Ishikawa (cell line): ENCODE data around the gene ESYT2.

Source experiments
- CEBPB ChIP-seq: IDR thresholded peaks from 2 replicates; pipeline ENCODE4 v1.6.1; 2012
- CREB1 ChIP-seq: IDR thresholded peaks from 2 replicates; pipeline ENCODE4 v1.6.1; 2012; ENCODE audit warnings: low read depth
- EGR1 ChIP-seq: IDR thresholded peaks from 2 replicates; pipeline ENCODE4 v1.6.1; 2012
- EP300 ChIP-seq: IDR thresholded peaks from 2 replicates; pipeline ENCODE4 v1.6.1; 2012; ENCODE audit warnings: borderline replicate concordance
- FOXM1 ChIP-seq: IDR thresholded peaks from 2 replicates; pipeline ENCODE4 v1.6.1; 2012; ENCODE audit warnings: low read depth, borderline replicate concordance
- MAX ChIP-seq: IDR thresholded peaks from 2 replicates; pipeline ENCODE4 v1.6.1; 2012
- NFIC ChIP-seq: IDR thresholded peaks from 2 replicates; pipeline ENCODE4 v1.6.1; 2012
- RAD21 ChIP-seq: IDR thresholded peaks from 2 replicates; pipeline ENCODE4 v1.6.1; 2012; ENCODE audit warnings: low read depth
- REST ChIP-seq: IDR thresholded peaks from 2 replicates; pipeline ENCODE4 v1.6.1; 2012; ENCODE audit warnings: low read depth, mild to moderate bottlenecking
- TAF1 ChIP-seq: IDR thresholded peaks from 2 replicates; pipeline ENCODE4 v1.6.1; 2012; ENCODE audit warnings: low read depth, mild to moderate bottlenecking
- TCF12 ChIP-seq: IDR thresholded peaks from 2 replicates; pipeline ENCODE4 v1.6.1; 2012; ENCODE audit warnings: low read depth
- TEAD4 ChIP-seq: IDR thresholded peaks from 2 replicates; pipeline ENCODE4 v1.6.1; 2012
- USF1 ChIP-seq: IDR thresholded peaks from 2 replicates; pipeline ENCODE4 v1.6.1; 2012
- YY1 ChIP-seq: IDR thresholded peaks from 2 replicates; pipeline ENCODE4 v1.6.1; 2012; ENCODE audit warnings: low read depth
- ZBTB7A ChIP-seq: IDR thresholded peaks from 2 replicates; pipeline ENCODE4 v1.6.1; 2012; ENCODE audit warnings: low read depth

Gene ESYT2

GRCh38 chr7:158758586-158759244, 70.6 kb downstream of the ESYT2 start:
- TF ChIP-seq FOXM1 (no peak), TEAD4 (no peak)

GRCh38 chr7:158757404-158757989, 71.8 kb downstream of the ESYT2 start:
- TF ChIP-seq CEBPB: no peak
- TF ChIP-seq EGR1: no peak
- no peak for TF ChIP-seq YY1
- TF ChIP-seq TCF12: no peak
- TF ChIP-seq USF1: no peak
- TF ChIP-seq CREB1: no peak
- TF ChIP-seq TEAD4: no peak
- TF ChIP-seq EP300: no peak
- TF ChIP-seq TAF1: no peak
- TF ChIP-seq NFIC: no peak
- TF ChIP-seq FOXM1: no peak

DNA sequence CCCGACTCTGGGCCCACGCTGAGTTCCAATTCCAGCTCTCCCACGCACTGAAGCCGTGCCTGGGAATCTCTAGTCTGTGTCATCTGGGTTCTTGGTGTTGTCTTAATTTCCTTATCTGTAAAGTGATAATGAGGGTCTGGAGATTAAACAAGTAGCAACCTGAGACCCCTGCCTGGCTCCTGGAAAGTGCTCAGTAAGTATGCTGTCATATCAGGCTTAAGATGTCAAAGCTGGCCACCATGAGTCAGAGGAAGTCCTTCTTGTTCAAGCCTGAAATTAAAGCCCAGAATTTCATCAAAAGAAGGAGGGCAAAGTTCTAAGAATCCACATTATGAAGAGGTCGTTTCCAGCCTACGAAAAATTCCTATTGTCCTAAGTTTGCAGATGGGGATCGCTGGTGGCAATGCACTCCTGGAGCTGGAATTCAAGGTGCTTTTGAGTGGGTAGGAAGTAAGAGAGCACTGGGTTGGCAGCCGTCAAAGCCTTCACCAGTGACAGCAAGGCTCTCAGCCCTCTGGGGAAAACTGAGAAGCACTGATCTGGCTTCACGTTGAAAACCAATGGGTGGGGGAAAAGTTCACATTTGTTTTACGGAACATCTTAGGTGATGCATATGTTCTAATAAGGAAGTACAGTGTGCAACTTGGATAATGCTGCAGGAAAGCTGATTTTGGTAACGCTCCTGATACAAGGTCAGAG, 74.4 kb downstream of the ESYT2 start:
- TF ChIP-seq TCF12 (no peak), EP300 (no peak), RAD21 (no peak), EGR1 (no peak), MAX (no peak), ZBTB7A (no peak), TEAD4 (no peak), FOXM1 (no peak), NFIC (no peak), TAF1 (no peak), REST (no peak), USF1 (no peak)

- no peak for TF ChIP-seq TAF1
- no peak for TF ChIP-seq NFIC
These were observed 75.4 kb downstream of the ESYT2 start for GRCh38 chr7:158753900-158754299.

- no peak for TF ChIP-seq YY1
- TF ChIP-seq EGR1: no peak
- TF ChIP-seq CEBPB: no peak
- no peak for TF ChIP-seq EP300
- no peak for TF ChIP-seq TAF1
- TF ChIP-seq CREB1: no peak
- TF ChIP-seq RAD21: no peak
- TF ChIP-seq REST: no peak
- TF ChIP-seq MAX: no peak
- TF ChIP-seq ZBTB7A: no peak
These were observed 77.6 kb downstream of the ESYT2 start for GRCh38 chr7:158751751-158752150.

GRCh38 chr7:158751199-158751598, 78.1 kb downstream of the ESYT2 start:
- TF ChIP-seq YY1 (no peak), MAX (no peak), NFIC (no peak), TAF1 (no peak), EGR1 (no peak), TCF12 (no peak), CREB1 (no peak), USF1 (no peak), CEBPB (no peak)
